ENCODE results near the gene SASH3.

GRCh38 chrX:129787336-129788055 is 7.7 kb downstream of the SASH3 start:
- TF ChIP-seq CREB1 (IDR thresholded peaks at IDR 0.05; ENCODE audit: low read depth) = no peak
- TF ChIP-seq YY1 (IDR thresholded peaks at IDR 0.05; ENCODE audit: low read depth) = no peak
- no peak for TF ChIP-seq TEAD4 (IDR thresholded peaks at IDR 0.05)
- TF ChIP-seq TAF1 (IDR thresholded peaks at IDR 0.05; ENCODE audit: low read depth) = no peak
- no peak for TF ChIP-seq EGR1 (IDR thresholded peaks at IDR 0.05)
- TF ChIP-seq EP300 (IDR thresholded peaks at IDR 0.05; ENCODE audit: borderline replicate concordance) = no peak
- TF ChIP-seq REST (IDR thresholded peaks at IDR 0.05; ENCODE audit: low read depth) = no peak
- TF ChIP-seq MAX (IDR thresholded peaks at IDR 0.05) = no peak
- no peak for TF ChIP-seq RAD21 (IDR thresholded peaks at IDR 0.05; ENCODE audit: low read depth)
- TF ChIP-seq CEBPB (IDR thresholded peaks at IDR 0.05) = no peak
- TF ChIP-seq FOXM1 (IDR thresholded peaks at IDR 0.05; ENCODE audit: borderline replicate concordance, low read depth) = no peak
- no peak for TF ChIP-seq USF1 (IDR thresholded peaks at IDR 0.05)
